A549 treated with ZK216348 at 1 μM for 4 hours (cell line): ENCODE measurements around the gene PRDM1. TPM values are rescaled to one million over a fixed set of nuclear protein-coding genes. Genes with fewer than 3 reads are reported as not detected.

Experiments used
- total RNA-seq: library from RNA; stranded (reverse); fragments of 200-300 nt; extraction: Qiagen RNA extraction; gene quantifications from 5 replicates; pipeline ENCODE4 v1.2.3, GENCODE V29; 2022; ENCODE audit warnings: low read depth

Gene PRDM1
- 3.8 to 5.9 TPM (median 5.5 TPM) in 5 replicates for total RNA-seq

GRCh38 chr6:106085984-106086813 is at the start of gene PRDM1:
Gene PRDM1, plus strand, starts transcription at chr6:106086336. Its CDS starts 218 bp downstream, at chr6:106086554.

Other genes starting within 250 kb of the PRDM1 start
- gene ATG5, start 239.4 kb downstream of the PRDM1 start, total RNA-seq = 19.0 to 32.3 TPM (median 24.0 TPM) in 5 replicates